Stimulated activated CD4-positive, alpha-beta T cell treated with anti-CD3 and anti-CD28 coated beads, TNF-alpha, amount 100 ng/mL, for 1 hour (primary cell): ENCODE data around the gene DCAF8.

ENCODE experiments used
- DNase-seq, 3 donors: peaks; one replicate each; pipeline ENCODE4 v3.0.0-alpha.2; 2020; ENCODE audit warnings: low read depth in 3 of 3, low spot score in 1 of 3

The DCAF8 gene

GRCh38 chr1:160227034-160227433 lies 35.3 kb downstream of the DCAF8 start:
- no peak for DNase-seq

GRCh38 chr1:160226623-160227022 lies 35.7 kb downstream of the DCAF8 start:
- DNase-seq = no peak

- no peak for DNase-seq
These were observed 37.0 kb downstream of the DCAF8 start for GRCh38 chr1:160225345-160225744.

- DNase-seq = no peak
These were observed 37.7 kb downstream of the DCAF8 start for GRCh38 chr1:160224606-160225005.

GRCh38 chr1:160222546-160222945 lies 39.8 kb downstream of the DCAF8 start:
- no peak for DNase-seq

GRCh38 chr1:160221089-160221488 lies 41.3 kb downstream of the DCAF8 start:
- no peak for DNase-seq

- DNase-seq = no peak
These were observed 42.0 kb downstream of the DCAF8 start for GRCh38 chr1:160220301-160220700.

GRCh38 chr1:160219062-160219929 lies 43.1 kb downstream of the DCAF8 start:
- no peak for DNase-seq

- DNase-seq = no peak
These were observed 44.8 kb downstream of the DCAF8 start for GRCh38 chr1:160217481-160218051.

- DNase-seq = no peak
These were observed 46.0 kb downstream of the DCAF8 start for GRCh38 chr1:160216301-160216700.

GRCh38 chr1:160214481-160215140 lies 47.7 kb downstream of the DCAF8 start:
- DNase-seq = no peak

GRCh38 chr1:160211046-160211790 lies 51.1 kb downstream of the DCAF8 start:
- no peak for DNase-seq

- no peak for DNase-seq
These were observed 51.8 kb downstream of the DCAF8 start for GRCh38 chr1:160210561-160210960.

- DNase-seq = no peak
These were observed 52.9 kb downstream of the DCAF8 start for GRCh38 chr1:160209321-160210046.

GRCh38 chr1:160208557-160209320 lies 53.6 kb downstream of the DCAF8 start:
- DNase-seq = no peak

- no peak for DNase-seq
These were observed 54.4 kb downstream of the DCAF8 start for GRCh38 chr1:160207771-160208556.

- no peak for DNase-seq
These were observed 55.2 kb downstream of the DCAF8 start for GRCh38 chr1:160207118-160207650.

- DNase-seq = no peak
These were observed 55.8 kb downstream of the DCAF8 start for GRCh38 chr1:160206421-160207117.
